ENCODE measurements around the gene SPTLC1. TPM values are rescaled to one million over a fixed set of nuclear protein-coding genes. Genes with fewer than 3 reads are reported as not detected.

Gene SPTLC1
- total and polyA plus RNA-seq, 2 of the 13 experiments (the other 11 are each of a cell fraction or from before 2014, with no cell fraction given) = 56.2 to 72.5 TPM

- TF ChIP-seq HMGXB3 (CRISPR knock-in tag; IDR thresholded peaks at IDR 0.05; ENCODE audit: borderline replicate concordance) (peak; percentile 82), HOXA9 (CRISPR knock-in tag; IDR thresholded peaks at IDR 0.05; ENCODE audit: borderline replicate concordance) (no peak), ZFP82 (CRISPR knock-in tag; IDR thresholded peaks at IDR 0.05; ENCODE audit: borderline replicate concordance) (no peak), ZNF598 (CRISPR knock-in tag; IDR thresholded peaks at IDR 0.05; ENCODE audit: borderline replicate concordance) (peak; percentile 93; the same call in 1 of the 2 replicates), ERF (CRISPR knock-in tag; IDR thresholded peaks at IDR 0.05) (peak; percentile 72), AHDC1 (CRISPR knock-in tag; IDR thresholded peaks at IDR 0.05; ENCODE audit: borderline replicate concordance) (no peak), CAMTA2 (CRISPR knock-in tag; IDR thresholded peaks at IDR 0.05; ENCODE audit: borderline replicate concordance) (no peak), KLF16 (CRISPR knock-in tag; IDR thresholded peaks at IDR 0.05) (no peak), KLF12 (CRISPR knock-in tag; IDR thresholded peaks at IDR 0.05; ENCODE audit: borderline replicate concordance) (no peak), NFKBIZ (CRISPR knock-in tag; IDR thresholded peaks at IDR 0.05) (no peak), DZIP1 (CRISPR knock-in tag; IDR thresholded peaks at IDR 0.05) (no peak), ZNF850 (CRISPR knock-in tag; conservative IDR thresholded peaks at IDR 0.05) (no peak), FOXP4 (CRISPR knock-in tag; IDR thresholded peaks at IDR 0.05) (no peak)
Observed at GRCh38 chr9:92140074-92140753, 25.0 kb upstream of the SPTLC1 start (continued).
